GM23338 (cell line): ENCODE results near the gene ASPRV1. TPM values are rescaled to one million over a fixed set of nuclear protein-coding genes. Genes with fewer than 3 reads are reported as not detected.

Source experiments
- ATAC-seq: fragments of 200-7000 bp; cut with Tn5 transposase; 3 replicates; pipeline ENCODE4 v1.9.1; 2020
- DNase-seq: peaks from one replicate; pipeline ENCODE4 v3.0.0-alpha.2; 2015; ENCODE audit warnings: low spot score
- H2AFZ ChIP-seq: fragments of 200-600 bp; sonication (generic); 2 replicates; pipeline ENCODE4 v1.8.0; 2016; ENCODE audit warnings: antibody characterized with exemption, mild to moderate bottlenecking, moderate library complexity
- H3F3A ChIP-seq: fragments of 200-600 bp; sonication (generic); replicated peaks from 2 replicates; pipeline ENCODE4 v1.8.0; 2017; ENCODE audit warnings: antibody characterized with exemption, mixed run types, low read depth
- H3K27ac ChIP-seq: fragments of 200-600 bp; sonication (generic); 2 replicates; pipeline ENCODE4 v1.6.1; 2016; ENCODE audit warnings: low read depth
- H3K27me3 ChIP-seq: fragments of 200-600 bp; sonication (generic); 2 replicates; pipeline ENCODE4 v1.8.0; 2016; ENCODE audit warnings: mild to moderate bottlenecking, mixed run types, moderate library complexity; ENCODE audit not compliant: insufficient read depth
- H3K36me3 ChIP-seq: fragments of 200-600 bp; sonication (generic); 2 replicates; pipeline ENCODE4 v1.8.0; 2016; ENCODE audit warnings: mild to moderate bottlenecking; ENCODE audit not compliant: insufficient read depth
- H3K4me1 ChIP-seq: fragments of 200-600 bp; sonication (generic); 2 replicates; pipeline ENCODE4 v1.8.0; 2016; ENCODE audit warnings: mild to moderate bottlenecking, moderate library complexity; ENCODE audit not compliant: insufficient read depth
- H3K4me2 ChIP-seq: fragments of 200-600 bp; sonication (generic); 2 replicates; pipeline ENCODE4 v1.7.1; 2017; ENCODE audit warnings: mixed run types
- H3K4me3 ChIP-seq: fragments of 200-600 bp; sonication (generic); 2 replicates; pipeline ENCODE4 v1.6.1; 2016; ENCODE audit warnings: mixed run types
- H3K79me2 ChIP-seq: fragments of 200-600 bp; sonication (generic); replicated peaks from 2 replicates; pipeline ENCODE4 v1.8.0; 2017; ENCODE audit warnings: mild to moderate bottlenecking; ENCODE audit not compliant: insufficient read depth
- H3K9me2 ChIP-seq: fragments of 200-600 bp; sonication (generic); 2 replicates; pipeline ENCODE4 v1.8.0; 2017; ENCODE audit not compliant: insufficient read depth
- H4K20me1 ChIP-seq: fragments of 200-600 bp; sonication (generic); replicated peaks from 2 replicates; pipeline ENCODE4 v1.8.0; 2017; ENCODE audit warnings: mild to moderate bottlenecking; ENCODE audit not compliant: insufficient read depth
- H3K27ac Mint-ChIP-seq: 2 replicates; pipeline ENCODE4 v1.8.0; 2020; ENCODE audit warnings: inconsistent platforms, mild to moderate bottlenecking, moderate library complexity, mixed read lengths
- H3K27me3 Mint-ChIP-seq: 3 replicates; pipeline ENCODE4 v1.8.0; 2022; ENCODE audit warnings: low read depth, mild to moderate bottlenecking, moderate library complexity, mixed read lengths, inconsistent platforms; ENCODE audit not compliant: insufficient read depth, poor library complexity
- H3K36me3 Mint-ChIP-seq: 3 replicates; pipeline ENCODE4 v1.8.0; 2021; ENCODE audit warnings: low read depth, mild to moderate bottlenecking, inconsistent platforms, moderate library complexity, mixed read lengths
- H3K4me1 Mint-ChIP-seq: 3 replicates; pipeline ENCODE4 v1.8.0; 2020; ENCODE audit warnings: mild to moderate bottlenecking, inconsistent platforms, mixed read lengths
- H3K4me3 Mint-ChIP-seq: 3 replicates; pipeline ENCODE4 v1.8.0; 2021; ENCODE audit warnings: moderate library complexity, mild to moderate bottlenecking, inconsistent platforms, mixed read lengths
- H3K9me3 Mint-ChIP-seq: 3 replicates; pipeline ENCODE4 v1.8.0; 2020; ENCODE audit warnings: moderate library complexity, mild to moderate bottlenecking, inconsistent platforms, mixed read lengths
- CREB1 ChIP-seq: fragments of 250-450 bp; sonication (Bioruptor Pico); IDR thresholded peaks from 2 replicates; pipeline ENCODE4 v1.5.0; 2020; ENCODE audit warnings: low read depth, mild to moderate bottlenecking, moderate library complexity
- EZH2 ChIP-seq: fragments of 200-600 bp; sonication (generic); IDR thresholded peaks from one replicate; pipeline ENCODE4 v1.8.0; 2017; ENCODE audit warnings: antibody characterized with exemption, mild to moderate bottlenecking, low read depth; ENCODE audit not compliant: unreplicated experiment
- EZH2phosphoT487 ChIP-seq: fragments of 200-600 bp; sonication (generic); IDR thresholded peaks from one replicate; pipeline ENCODE4 v1.8.1; 2018; ENCODE audit warnings: antibody characterized with exemption; ENCODE audit not compliant: unreplicated experiment
- JUNB ChIP-seq: IDR thresholded peaks from one replicate; pipeline ENCODE4 v1.6.1; 2016; ENCODE audit warnings: antibody characterized with exemption; ENCODE audit not compliant: unreplicated experiment
- NANOG ChIP-seq: IDR thresholded peaks from 2 replicates; pipeline ENCODE4 v1.6.1; 2016; ENCODE audit warnings: antibody characterized with exemption, borderline replicate concordance
- POLR2AphosphoS5 ChIP-seq: IDR thresholded peaks from 2 replicates; pipeline ENCODE4 v1.6.1; 2016; ENCODE audit warnings: antibody characterized with exemption, low read depth
- STAT1 ChIP-seq: IDR thresholded peaks from one replicate; pipeline ENCODE4 v1.6.1; 2016; ENCODE audit warnings: antibody characterized with exemption; ENCODE audit not compliant: unreplicated experiment
- ZNF114 ChIP-seq: fragments of 250-450 bp; sonication (Bioruptor Pico); IDR thresholded peaks from 2 replicates; pipeline ENCODE4 v1.5.0; 2020; ENCODE audit warnings: mild to moderate bottlenecking, moderate library complexity
- ZNF331 ChIP-seq: fragments of 250-450 bp; sonication (Bioruptor Pico); IDR thresholded peaks from 2 replicates; pipeline ENCODE4 v1.5.0; 2020; ENCODE audit warnings: low read depth, mild to moderate bottlenecking, moderate library complexity
- polyA plus RNA-seq: library from polyadenylated mRNA; unstranded; fragments of >200 nt; fragmentation: Nextera tagmentation; extraction: Ambion mirVana; gene quantifications from 2 replicates; pipeline ENCODE4 v1.2.1, GENCODE V29; 2016
- total RNA-seq: library from RNA; depleted of rRNA; stranded (reverse); fragments of >200 nt; shearing (Covaris generic); gene quantifications from 2 replicates; pipeline ENCODE4 v1.2.3, GENCODE V29; 2014
- TF ChIP-seq, protein P1 (sequence below), 2 experiments: fragments of 200-600 bp in 1 of 2; sonication (generic) in 1 of 2; conservative IDR thresholded peaks; 2 replicates each; pipeline versions ENCODE4 v1.5.1 to v1.6.1; 2016 to 2017; ENCODE audit warnings: antibody characterized with exemption in 2 of 2, low read depth in 2 of 2, mild to moderate bottlenecking in 2 of 2, moderate library complexity in 1 of 2
- TF ChIP-seq, protein P2 (sequence below): IDR thresholded peaks from 2 replicates; pipeline ENCODE4 v1.6.1; 2016; ENCODE audit warnings: antibody characterized with exemption
- TF ChIP-seq, protein P3 (sequence below): IDR thresholded peaks from one replicate; pipeline ENCODE4 v1.6.1; 2018; ENCODE audit warnings: antibody characterized with exemption; ENCODE audit not compliant: unreplicated experiment

The ASPRV1 gene
- total and polyA plus RNA-seq, 2 experiments from 2014 or later: 0.60 to 1.4 TPM

DNA sequence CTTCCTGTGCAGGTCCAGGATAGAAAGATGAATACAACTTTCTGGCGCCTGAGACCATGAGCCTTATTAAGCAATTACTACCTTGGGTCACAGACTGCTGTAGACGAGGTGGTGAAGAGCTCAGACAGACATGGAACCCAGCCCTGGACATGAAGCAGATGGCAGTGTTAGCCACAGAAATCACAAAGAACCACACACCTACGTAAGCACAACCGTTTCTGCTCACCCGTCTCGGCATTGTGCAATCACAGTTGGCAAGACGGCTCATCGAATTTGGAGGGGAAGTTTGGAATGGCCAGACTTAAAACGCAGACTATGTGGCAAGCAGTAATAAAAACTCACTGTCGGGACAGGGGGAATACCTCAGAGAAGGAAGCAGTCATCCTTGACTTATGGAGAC is 24.3 kb upstream of the ASPRV1 start:
- Histone ChIP-seq H3K27me3 (no peaks in the 10 kb centered on the region), H2AFZ (no peak overlapping the region), H3K79me2 (no peaks in the 10 kb centered on the region), H3F3A (no peaks in the 10 kb centered on the region), H3K27ac (no peak overlapping the region), H3K4me3 (no peak overlapping the region), H4K20me1 (no peaks in the 10 kb centered on the region), H3K4me1 (no peaks in the 10 kb centered on the region), H3K4me2 (no peak overlapping the region), H3K36me3 (no peaks in the 10 kb centered on the region), H3K9me2 (no peaks in the 10 kb centered on the region)
- Mint-ChIP-seq H3K4me1 (no peaks in the 10 kb centered on the region), H3K27me3 (peaks cover 1% of the 10 kb centered on the region), H3K27ac (no peak overlapping the region), H3K36me3 (no peaks in the 10 kb centered on the region), H3K4me3 (no peak overlapping the region), H3K9me3 (no peaks in the 10 kb centered on the region)
- DNase-seq (no peak), ATAC-seq (no peak)
- no peak for TF ChIP-seq JUNB
- TF ChIP-seq EZH2phosphoT487: no peak
- no peak for TF ChIP-seq STAT1
- no peak for TF ChIP-seq CREB1 (CRISPR knock-in tag)
- TF ChIP-seq EZH2: no peak
- TF ChIP-seq, protein P1, sequence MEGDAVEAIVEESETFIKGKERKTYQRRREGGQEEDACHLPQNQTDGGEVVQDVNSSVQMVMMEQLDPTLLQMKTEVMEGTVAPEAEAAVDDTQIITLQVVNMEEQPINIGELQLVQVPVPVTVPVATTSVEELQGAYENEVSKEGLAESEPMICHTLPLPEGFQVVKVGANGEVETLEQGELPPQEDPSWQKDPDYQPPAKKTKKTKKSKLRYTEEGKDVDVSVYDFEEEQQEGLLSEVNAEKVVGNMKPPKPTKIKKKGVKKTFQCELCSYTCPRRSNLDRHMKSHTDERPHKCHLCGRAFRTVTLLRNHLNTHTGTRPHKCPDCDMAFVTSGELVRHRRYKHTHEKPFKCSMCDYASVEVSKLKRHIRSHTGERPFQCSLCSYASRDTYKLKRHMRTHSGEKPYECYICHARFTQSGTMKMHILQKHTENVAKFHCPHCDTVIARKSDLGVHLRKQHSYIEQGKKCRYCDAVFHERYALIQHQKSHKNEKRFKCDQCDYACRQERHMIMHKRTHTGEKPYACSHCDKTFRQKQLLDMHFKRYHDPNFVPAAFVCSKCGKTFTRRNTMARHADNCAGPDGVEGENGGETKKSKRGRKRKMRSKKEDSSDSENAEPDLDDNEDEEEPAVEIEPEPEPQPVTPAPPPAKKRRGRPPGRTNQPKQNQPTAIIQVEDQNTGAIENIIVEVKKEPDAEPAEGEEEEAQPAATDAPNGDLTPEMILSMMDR (conservative IDR thresholded peaks at IDR 0.05; ENCODE audit: low read depth in 2 of 2): no peak
- TF ChIP-seq ZNF114 (CRISPR knock-in tag): no peak
- no peak for TF ChIP-seq NANOG
- TF ChIP-seq ZNF331: no peak
- TF ChIP-seq, protein P2, sequence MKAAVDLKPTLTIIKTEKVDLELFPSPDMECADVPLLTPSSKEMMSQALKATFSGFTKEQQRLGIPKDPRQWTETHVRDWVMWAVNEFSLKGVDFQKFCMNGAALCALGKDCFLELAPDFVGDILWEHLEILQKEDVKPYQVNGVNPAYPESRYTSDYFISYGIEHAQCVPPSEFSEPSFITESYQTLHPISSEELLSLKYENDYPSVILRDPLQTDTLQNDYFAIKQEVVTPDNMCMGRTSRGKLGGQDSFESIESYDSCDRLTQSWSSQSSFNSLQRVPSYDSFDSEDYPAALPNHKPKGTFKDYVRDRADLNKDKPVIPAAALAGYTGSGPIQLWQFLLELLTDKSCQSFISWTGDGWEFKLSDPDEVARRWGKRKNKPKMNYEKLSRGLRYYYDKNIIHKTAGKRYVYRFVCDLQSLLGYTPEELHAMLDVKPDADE: no peak
- TF ChIP-seq, protein P3, sequence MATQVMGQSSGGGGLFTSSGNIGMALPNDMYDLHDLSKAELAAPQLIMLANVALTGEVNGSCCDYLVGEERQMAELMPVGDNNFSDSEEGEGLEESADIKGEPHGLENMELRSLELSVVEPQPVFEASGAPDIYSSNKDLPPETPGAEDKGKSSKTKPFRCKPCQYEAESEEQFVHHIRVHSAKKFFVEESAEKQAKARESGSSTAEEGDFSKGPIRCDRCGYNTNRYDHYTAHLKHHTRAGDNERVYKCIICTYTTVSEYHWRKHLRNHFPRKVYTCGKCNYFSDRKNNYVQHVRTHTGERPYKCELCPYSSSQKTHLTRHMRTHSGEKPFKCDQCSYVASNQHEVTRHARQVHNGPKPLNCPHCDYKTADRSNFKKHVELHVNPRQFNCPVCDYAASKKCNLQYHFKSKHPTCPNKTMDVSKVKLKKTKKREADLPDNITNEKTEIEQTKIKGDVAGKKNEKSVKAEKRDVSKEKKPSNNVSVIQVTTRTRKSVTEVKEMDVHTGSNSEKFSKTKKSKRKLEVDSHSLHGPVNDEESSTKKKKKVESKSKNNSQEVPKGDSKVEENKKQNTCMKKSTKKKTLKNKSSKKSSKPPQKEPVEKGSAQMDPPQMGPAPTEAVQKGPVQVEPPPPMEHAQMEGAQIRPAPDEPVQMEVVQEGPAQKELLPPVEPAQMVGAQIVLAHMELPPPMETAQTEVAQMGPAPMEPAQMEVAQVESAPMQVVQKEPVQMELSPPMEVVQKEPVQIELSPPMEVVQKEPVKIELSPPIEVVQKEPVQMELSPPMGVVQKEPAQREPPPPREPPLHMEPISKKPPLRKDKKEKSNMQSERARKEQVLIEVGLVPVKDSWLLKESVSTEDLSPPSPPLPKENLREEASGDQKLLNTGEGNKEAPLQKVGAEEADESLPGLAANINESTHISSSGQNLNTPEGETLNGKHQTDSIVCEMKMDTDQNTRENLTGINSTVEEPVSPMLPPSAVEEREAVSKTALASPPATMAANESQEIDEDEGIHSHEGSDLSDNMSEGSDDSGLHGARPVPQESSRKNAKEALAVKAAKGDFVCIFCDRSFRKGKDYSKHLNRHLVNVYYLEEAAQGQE: no peak

GRCh38 chr2:69985216-69985615 is 23.8 kb upstream of the ASPRV1 start:
- H3K27me3 Mint-ChIP-seq: peaks cover 1% of the 10 kb centered on the region
- Histone ChIP-seq H3K27ac (no peak overlapping the region), H3K4me2 (no peak overlapping the region), H3F3A (no peaks in the 10 kb centered on the region), H3K4me1 (no peaks in the 10 kb centered on the region), H3K36me3 (no peaks in the 10 kb centered on the region), H4K20me1 (no peaks in the 10 kb centered on the region), H3K79me2 (no peaks in the 10 kb centered on the region), H3K27me3 (no peaks in the 10 kb centered on the region), H3K4me3 (no peak overlapping the region), H2AFZ (no peak overlapping the region), H3K9me2 (no peaks in the 10 kb centered on the region)
- no peaks in the 10 kb centered on the region for H3K36me3 Mint-ChIP-seq
- H3K27ac Mint-ChIP-seq: no peak overlapping the region
- no peaks in the 10 kb centered on the region for H3K9me3 Mint-ChIP-seq
- H3K4me3 Mint-ChIP-seq: no peak overlapping the region
- H3K4me1 Mint-ChIP-seq: no peaks in the 10 kb centered on the region
- no peak for ATAC-seq
- no peak for DNase-seq
- TF ChIP-seq POLR2AphosphoS5: no peak
- TF ChIP-seq, protein P3: no peak
- TF ChIP-seq EZH2: no peak
- no peak for TF ChIP-seq ZNF331
- TF ChIP-seq, protein P2: no peak
- TF ChIP-seq EZH2phosphoT487: no peak
